Inferior parietal cortex (tissue), 1 donor: ENCODE results near the gene ELL2.
"Not testable (repeated sequence)": the region's sequence is repeated elsewhere in the genome, so short reads cannot be mapped to it uniquely, and the experiment has no call there.

ENCODE experiments used
- DNase-seq: peaks from one replicate; pipeline ENCODE4 v3.0.0-alpha.2; 2016; ENCODE audit errors: extremely low spot score

Gene ELL2

DNA sequence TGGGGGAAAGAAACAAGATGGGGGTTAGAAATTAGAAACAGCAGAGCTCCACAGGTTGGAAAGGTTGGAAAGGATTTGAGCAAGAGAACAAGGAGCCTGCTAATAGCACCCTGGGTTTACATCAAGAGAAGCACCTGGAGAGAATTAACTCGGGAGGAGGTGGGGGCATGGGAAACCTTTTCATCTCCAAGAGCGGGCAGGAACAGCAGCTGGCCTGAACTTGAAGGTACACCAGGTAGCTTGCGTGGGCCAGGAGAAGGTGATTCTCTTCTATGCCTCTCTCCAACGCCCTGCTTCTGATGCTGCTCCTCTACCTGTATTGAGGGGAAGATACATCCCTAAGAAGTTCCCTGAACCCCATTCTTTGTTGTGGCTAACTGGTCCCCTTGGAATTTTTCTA, 102.0 kb downstream of the ELL2 start:
- no peak for DNase-seq

DNA sequence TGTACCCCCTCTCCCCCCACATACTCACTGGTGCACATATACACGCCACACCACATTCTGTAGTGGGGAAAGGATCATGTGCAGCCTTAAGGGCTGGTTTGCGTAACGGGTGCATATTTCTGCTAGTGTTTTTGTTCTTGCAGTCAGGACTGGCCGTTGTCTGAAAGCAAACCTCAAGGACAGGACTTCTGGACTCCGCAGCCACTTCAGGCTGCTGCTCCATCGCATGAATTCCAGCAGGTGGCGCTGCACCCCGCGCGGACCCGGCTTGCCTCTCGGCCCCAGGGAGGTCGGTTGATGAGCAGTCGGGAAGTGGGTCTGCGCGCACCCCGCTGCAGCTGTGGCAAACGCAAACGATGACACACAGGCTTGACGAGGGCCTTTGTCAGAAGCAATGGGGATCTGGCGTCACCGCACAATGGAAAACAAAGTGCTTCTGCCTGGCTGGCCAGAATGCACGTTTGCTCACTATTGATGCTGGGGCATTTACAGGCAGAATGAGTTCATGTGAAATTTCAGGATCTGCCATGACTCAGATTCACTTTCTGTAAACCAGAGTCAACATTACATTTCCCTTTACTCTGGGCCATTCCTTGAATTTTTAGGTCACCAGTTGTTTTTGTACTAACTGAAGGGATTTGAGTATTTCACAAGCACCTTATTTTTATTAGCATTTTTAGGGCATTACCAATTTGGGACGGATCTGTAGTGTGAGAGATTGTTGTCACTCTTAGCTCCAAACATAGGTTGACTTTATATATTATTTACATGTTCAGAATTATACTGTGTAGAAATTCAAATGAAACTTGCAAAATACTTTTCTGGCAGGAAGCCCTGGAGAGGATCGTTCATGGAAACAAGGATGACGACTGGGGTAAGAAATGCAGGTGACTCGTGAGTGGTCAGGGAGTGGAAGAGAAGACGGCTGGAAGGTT, 102.7 kb downstream of the ELL2 start:
- peak; percentile 91 for DNase-seq

DNA sequence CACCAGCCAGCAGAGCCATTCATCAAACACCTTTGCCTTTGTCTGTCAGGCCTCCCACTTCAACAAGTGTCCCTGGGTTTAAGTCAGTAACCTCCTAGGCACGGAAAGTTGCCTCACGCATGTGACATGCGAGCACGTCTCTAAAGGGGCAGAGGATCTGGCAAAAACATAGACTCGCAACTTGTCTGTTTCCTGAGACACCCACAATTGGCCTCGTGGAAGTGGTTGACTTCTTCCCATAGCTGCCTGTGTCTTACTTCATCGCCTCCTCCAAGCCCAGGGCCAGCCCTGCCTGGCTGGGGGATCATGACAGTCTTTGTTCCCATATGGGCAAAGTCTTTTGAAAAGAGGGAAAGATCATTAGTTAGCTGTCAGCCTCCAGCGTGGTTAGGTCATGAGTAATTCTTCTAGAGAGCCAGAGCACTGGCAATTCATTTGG, 103.6 kb downstream of the ELL2 start:
- DNase-seq = no peak

DNA sequence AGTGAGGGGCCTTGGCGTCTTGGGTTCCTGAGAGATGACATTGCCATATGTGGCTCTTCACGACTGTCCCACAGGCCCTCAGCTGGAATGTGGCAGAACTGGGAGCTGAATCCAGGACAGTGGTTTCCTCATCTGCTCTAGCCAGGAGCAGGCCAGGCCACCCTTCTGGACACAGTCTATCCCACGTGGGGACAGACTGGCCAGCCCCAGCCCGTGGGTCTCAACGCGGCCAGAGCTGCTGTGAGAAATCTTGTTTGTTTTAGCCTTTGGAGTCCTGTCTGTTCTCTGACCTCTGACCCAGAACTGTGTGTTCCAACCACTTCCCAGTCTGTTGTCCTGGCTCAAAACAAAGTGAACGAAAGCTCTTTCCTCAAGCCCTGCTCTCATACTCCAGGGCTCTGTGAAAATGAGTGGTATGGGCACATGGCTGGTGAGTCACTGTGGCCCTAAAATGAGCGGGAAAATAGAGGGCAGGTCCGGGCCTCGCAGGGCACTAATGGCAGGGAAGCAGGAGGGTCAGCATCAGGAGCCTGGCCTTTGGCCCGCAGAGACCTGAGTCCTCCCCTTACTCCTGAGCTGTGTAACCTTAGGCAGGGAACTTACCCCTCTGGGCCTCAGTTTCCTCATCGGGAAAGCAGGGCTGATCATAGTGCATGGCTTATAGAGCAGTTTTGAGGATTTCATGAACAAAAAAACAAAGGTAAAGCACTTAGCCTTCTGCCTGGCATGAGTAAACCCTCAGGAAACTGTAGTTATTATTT, 104.3 kb downstream of the ELL2 start:
- DNase-seq = no peak

DNA sequence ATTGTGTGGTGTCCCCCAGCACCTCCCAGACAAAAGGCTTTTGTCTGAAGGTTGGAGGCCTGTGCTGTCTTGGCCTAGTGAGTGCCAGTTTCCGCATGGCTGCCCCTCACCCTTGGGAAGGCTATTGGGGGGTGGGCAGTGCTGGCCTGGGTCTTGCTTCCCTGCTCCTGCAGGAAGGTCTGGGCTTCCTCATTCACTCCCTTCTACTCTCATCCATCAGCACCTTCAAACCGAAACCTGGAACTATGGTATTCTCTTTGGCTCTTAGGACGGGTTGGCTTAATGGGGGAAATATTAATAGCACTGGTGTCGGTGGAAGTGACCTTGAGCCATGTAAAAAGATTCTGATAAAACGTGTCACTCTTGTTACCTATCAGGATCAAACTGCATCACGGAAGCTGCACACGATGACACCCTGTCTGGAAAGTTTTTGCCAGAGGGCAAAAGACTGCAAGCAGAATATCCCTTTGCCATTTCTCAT, 105.1 kb downstream of the ELL2 start:
- no peak for DNase-seq

DNA sequence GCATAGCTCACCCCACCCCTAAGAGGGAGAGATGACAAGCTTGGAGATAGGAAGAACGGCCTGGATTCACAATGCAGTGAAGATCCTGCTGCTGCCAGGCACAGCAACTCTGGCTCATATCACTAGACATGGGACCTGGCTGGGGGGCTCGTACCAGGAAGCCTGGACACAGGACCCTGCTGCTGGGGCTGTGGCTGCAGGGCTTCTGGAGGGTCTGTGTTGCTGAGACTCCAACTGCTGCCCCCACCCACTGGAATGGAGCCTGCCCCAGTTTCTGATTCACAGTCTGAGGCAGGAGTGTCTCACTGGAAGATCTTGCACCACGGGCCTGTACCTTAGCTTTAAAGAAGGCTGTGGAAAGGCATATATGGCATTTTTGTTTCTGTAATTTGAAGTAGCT, 108.2 kb downstream of the ELL2 start:
- no peak for DNase-seq

DNA sequence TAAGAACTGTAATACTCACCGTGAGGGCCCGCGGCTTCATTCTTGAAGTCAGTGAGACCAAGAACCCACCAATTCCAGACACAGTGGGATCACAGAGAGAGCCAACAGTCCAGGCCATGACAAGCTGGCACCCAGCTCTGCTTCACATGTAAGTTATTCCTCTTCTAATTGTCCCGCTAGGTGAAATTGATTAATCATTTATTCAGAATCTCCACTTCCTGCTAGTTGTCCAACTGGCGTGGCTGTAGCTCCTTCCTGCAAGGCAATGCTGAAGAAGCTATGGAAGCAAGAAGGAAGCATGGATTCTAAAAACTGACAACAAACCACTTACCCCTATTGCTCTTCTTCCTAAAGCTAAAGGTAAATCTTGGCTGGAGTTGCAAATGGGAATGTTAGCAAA, 109.1 kb downstream of the ELL2 start:
- DNase-seq = no peak

DNA sequence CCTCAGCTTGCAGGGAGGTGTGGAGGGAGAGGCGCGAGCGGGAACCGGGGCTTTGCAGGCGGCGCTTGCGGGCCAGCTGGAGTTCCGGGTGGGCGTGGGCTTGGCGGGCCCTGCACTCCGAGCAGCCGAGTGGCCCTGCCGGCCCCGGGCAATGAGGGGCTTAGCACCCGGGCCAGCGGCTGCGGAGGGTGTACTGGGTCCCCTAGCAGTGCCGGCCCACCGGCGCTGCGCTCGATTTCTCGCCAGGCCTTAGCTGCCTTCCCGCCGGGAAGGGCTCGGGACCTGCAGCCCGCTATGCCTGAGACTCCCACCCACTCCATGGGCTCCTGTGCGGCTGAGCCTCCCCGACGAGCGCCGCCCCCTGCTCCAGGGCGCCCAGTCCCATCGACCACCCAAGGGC, 110.5 kb downstream of the ELL2 start:
- not testable (repeated sequence) for DNase-seq

DNA sequence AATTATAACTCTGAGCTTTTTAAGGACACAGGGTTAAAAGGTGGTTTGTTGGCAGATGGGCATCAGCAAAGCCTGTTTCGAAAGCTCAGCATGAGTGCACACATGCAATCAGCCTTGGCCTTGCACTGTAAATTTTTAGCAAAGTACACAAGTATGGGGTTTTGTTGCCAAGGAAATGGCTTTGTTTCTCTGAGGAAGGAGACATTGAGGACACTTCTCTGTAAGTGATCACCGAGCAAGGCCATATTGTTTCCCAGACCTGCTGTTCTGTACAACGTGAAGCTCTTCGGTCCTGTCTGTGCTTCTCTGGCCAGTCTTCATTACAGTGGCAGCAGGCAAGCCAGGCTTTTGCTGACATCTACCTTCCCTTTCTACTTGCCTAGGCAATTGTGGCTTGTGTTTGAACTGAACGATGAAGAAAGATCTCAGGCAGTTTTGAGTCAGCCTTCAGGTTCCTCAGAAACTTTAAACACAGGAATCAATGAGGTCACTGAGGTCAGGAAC, 111.2 kb downstream of the ELL2 start:
- DNase-seq = no peak

DNA sequence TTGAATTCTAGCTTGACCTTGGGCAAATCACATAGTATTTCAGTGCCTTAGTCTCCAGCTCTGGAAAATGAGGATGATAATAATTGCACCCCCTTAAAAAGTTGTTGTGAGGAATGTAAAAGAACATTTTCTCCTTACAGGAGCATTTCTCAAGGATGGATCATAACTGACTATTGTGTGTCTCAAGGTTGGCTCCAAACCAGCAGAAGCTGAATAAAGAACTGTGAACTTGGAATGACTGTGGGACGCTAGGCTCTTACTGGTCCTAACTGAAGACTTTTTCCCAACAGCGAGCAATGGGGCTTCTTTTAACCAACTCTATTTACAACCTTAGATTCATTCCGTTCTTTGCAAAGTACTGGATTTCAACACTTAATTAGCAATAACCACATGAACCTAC, 113.0 kb downstream of the ELL2 start:
- no peak for DNase-seq

DNA sequence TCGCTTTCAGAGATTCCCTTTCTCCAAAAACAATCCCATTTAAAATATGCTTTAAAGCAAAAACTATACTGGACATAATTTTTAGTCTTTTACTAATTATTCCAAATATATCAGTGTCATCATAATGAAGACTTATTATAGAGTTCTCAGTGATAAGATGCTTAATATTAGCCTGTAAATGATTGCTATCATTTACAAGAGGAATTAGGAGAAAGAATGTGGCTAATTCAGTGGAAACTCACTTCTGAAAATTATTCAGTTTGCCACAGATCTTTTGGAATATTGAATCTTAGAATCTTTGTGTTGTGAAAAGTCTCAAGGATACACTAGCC, 114.4 kb downstream of the ELL2 start:
- no peak for DNase-seq

DNA sequence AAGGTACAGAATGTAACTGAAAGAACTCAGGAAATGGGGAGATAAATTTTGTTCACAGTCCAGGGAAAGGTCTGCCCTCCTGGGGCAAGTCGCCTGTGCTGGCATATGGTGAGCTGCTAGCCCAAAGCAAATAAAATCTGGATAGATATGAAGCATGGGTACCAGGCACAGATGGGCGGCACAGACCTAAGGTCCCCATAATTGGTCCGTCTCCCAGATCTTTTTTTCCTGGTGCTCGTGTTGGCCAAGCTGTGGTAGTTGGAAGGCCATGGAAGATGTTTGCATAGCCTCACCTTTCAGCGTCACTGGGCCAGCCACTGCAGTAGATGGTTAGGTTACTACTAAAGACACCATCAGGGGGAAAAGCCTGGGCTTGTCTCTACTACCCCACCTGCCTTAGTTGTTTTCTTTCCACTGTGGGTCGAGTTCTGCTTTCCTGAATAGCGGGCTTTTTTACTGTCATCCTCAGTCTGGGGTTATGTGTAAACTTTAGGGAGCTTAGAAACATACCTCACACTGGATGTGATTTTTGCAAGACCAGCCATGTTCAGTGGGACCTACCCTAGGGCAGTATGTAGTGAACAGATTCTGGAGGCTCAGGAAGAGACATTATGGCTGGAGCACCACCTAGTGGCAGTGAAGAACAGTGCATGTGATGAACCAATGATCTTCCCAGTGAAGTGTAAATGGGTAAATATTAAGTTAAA, 114.9 kb downstream of the ELL2 start:
- peak; percentile 91 for DNase-seq

DNA sequence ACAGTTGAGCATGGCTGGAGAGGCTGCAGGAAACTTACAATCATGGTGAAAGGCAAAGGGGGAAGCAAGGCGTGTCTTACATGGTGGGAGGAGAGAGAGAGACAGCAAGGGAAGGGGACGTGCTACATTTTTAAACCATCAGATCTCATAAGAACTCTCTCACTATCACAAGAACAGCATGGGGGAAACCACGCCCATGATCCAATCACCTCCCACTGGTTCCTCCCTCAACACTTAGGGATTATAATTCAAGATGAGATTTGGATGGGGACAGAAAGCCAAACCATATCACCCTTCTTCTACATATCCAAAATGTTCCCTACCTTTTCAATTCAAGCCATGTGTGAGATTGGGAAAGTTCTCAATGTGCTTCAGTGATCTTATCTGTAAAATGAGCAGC, 116.3 kb downstream of the ELL2 start:
- no peak for DNase-seq

DNA sequence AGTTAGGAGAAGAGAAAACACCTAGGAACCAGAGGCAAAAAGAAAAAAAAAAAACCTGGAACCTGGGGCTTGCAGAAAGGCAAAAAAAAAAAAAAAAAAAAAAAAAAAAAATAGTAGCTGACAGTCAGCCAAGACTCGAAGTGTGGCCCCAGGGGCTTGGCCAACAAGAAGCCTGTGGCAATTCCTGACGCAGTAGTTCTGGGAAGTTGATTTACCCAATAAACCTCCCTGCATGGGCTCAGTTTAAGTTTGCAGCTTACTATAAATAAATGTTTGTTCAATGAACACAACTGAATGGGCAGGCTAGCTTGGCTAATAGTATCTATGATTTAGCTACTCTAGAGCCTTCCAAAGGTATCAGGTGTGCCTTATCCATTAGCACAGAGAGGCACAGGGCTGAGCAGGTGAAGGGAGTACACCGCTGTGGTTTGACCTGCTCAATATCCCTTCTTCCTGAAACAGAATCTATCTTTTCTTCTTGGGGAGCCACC, 117.9 kb downstream of the ELL2 start:
- DNase-seq = no peak

DNA sequence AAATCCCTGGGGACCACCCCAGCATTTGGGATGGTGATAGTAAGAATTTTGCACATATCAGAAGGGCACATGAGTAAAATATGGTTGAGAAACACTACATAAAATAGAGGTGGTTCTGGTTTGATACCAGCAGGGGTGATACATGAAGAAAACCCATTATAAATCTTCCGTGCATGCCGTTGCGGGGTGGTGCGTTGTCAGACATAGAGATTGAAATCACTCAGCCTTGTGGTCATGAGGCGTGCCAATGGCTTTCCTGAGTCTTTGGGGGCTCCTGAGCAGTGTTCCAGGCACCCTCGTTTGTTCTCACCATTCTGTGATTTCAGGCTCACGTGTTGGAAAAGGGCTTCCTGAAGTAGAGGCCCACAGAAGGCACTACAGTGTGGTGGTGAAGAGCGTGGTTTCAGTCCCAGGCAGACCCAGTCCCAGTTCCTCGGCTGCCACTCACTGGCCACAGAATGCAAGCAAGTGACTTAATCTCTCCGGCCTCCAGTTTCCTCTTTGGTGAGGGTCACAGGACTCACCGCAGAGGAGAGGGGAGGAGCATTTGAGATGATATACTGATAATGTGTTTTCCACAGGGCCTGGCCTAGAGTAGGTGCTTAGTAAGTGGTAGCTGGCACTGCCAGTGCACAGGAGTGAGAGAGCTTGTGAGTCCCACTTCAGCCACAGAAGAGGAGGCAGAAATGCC, 118.7 kb downstream of the ELL2 start:
- DNase-seq = no peak

DNA sequence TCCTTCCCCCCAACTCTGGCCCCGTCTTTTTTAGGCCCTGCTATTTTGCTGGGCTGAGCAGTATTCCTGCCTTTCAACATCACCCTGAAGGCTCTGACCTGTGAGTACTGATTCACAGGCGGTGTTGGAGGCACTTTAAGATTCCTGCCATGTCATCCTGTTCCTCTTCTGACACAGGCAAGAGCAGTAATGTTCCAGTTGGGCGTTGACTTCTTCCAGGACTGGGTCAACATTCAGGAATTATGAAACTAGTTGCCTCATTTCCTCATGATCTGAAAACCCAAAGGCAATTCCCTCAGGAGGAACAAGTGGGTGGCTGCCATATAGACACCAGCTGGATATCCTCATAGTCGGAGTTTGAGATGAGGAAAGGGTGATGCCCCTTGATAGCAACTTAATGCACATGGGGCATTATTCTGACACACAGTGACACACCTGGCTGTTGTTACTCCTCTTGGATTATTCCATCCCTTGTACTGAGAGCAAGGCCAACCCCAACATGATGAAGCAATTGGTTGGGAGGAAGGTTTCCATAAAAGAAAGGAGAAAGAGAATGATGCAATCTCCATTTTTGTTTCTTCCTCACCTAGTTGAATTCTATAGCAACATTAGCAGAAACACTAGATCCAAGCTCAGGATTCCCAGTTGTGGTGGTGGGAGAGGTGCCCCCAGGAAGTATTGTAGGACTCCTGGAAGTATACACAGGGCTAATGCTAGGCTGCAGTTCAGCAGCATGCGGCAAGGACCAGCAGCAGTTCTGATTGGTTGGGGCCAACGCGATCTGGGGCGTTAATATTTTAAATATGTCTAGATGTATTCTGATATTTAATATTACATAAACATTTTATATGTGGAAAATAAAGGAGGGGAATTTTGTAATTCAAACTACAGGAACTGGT, 119.5 kb downstream of the ELL2 start:
- no peak for DNase-seq

DNA sequence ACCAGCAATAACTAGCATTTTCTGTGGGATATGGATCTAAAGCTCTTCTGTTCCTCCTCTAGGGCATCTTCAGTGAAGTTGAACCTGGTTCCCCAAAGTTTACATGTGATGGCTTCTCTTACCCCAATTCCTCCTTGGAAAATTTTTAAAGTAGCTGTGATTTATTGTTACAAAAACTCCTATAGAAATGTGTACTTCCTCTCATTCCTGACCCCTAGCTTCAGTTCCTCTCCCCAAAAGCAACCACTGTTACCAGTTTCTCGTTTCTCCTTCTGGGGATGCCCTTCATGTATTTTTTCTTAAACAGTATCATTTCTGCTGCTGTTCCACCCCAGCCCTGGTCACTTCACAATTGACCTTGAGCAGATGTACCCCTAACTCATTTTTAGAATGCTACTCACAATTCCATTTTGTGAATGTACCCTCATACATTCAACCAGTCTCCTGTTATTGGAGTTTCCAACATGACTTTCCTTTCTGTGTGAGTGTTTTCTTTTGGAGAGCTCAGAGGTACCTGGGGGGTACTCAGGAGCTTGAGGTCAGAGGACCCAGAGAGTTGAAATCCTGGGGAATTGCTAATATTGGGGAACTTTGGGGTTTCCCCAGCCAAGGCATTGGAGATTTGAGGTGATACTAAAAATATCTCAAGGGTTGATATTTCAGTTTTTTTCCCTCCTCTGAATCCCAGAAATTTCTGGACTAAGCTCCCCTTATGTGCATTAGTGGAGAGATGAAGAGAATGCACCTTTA, 120.5 kb downstream of the ELL2 start:
- DNase-seq = no peak

DNA sequence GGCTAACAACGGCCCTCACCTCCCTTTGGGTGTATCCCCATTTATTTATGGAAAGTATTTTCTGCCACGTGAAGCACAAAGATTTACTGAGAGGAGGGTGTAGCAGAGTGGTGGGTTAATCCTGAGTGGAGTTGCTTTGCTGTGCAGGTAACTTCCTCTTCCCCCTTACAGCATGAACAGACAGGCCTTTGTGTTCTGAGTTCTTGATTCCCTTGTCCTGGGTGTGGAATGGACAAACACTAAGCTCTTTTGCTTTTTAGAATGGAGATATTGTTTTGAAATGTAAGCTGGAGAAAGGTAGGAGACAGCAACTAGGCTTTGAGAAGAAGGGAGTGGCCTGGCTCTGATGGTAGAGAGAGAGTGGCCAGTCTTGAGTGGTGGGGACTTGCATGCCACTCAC, 122.0 kb downstream of the ELL2 start:
- DNase-seq = no peak

DNA sequence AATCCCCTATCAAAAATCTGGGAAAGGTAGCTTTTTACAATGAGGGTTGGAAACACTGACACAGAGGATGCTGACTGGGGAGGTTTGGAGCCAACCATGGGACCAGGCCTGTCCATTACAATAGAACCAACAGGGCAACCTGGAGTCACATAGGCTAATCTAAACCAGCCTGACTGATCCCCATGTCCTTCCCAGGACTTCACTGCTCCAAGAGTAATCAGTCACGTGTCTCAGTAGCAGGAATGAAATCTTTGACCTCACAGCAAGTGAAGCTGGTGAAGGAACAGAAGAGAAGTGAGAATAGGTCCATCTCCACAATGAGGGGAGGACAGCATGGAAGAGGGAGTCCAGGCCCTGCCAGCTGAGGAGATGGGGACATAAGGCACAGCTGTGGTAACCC, 123.1 kb downstream of the ELL2 start:
- no peak for DNase-seq
